ENCODE results near the gene TCN1.
"Not testable (repeated sequence)": the region's sequence is repeated elsewhere in the genome, so short reads cannot be mapped to it uniquely, and the experiment has no call there.

TCN1 gene

DNA sequence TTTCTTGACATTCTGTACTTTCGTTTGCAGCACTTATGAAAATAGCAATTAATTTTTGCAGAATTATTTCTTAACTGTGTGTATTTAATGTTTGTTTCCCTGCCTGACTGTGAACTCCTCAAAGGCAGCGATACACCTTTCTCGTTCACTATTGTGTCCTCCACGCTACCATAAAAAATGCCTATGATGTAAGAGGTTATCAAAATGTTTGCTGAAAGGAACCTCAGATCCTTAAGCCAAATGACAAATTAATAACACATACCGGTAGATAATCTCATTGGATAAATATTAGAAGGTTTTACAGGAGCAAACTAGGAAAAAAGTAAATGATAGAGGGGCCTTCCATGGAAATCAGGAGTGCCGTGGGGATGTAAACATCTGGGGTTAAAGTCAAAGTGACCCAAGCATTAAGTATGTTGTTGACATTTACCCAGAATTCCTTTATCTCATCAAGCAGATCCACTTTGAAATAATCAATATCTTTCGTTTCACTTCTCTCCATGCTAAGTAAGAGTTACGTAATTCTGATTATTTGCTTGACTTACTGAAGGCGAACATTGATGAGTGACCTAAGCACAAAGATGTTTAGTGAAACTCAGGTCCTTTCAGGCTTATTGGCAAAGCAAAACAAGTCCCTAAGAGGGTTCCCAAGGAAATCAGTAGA, 9.7 kb upstream of the TCN1 start:
- TF ChIP-seq POLR2A (IDR thresholded peaks at IDR 0.05; ENCODE audit: low read depth, low read length), result no peak
- FAIRE-seq, result no peak
- DNase-seq (ENCODE audit: insufficient read length, low spot score), result no peak

DNA sequence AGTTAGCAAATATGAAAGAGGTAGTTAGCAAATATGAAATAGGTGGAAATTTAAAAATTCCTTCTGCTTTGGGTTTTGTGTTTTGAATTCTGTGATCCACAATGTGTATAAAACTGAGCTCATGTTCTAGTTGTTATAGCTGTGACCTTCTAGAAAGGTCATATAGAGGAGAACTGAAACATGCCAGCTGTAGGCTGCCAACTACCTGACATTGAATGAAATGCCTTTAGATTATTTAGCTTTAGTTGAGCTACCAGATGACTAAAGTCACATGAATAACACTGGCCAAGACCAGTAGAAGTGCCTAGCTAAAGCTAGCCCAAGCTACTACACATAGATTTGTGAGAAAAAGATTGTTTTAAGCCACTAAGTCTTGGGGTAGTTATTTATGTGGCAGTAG, 5.8 kb upstream of the TCN1 start:
- no peak for DNase-seq (ENCODE audit: insufficient read length, low spot score)
- FAIRE-seq, result no peak
- no peak for TF ChIP-seq POLR2A (IDR thresholded peaks at IDR 0.05; ENCODE audit: low read depth, low read length)

DNA sequence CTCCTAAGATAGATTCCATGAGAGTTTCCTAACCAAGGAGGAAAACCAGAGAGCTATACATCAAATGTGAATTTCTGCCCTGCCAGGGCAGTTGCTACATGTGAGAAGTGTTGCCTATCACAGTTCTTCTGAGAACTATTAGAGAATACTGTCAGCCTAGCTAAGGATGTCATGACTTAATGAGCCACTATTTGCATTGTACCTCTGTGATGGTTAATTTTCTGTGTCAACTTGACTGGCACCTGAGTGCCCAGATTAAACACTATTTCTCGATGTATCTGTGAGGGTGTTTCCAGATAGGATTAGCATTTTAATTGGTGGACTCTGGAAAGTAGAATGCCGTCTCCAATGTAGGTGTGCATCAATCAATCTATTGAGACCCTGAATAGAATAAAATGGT, 1.7 kb upstream of the TCN1 start:
- no peak for FAIRE-seq
- DNase-seq (ENCODE audit: insufficient read length, low spot score), result no peak
- no peak for TF ChIP-seq POLR2A (IDR thresholded peaks at IDR 0.05; ENCODE audit: low read depth, low read length)

DNA sequence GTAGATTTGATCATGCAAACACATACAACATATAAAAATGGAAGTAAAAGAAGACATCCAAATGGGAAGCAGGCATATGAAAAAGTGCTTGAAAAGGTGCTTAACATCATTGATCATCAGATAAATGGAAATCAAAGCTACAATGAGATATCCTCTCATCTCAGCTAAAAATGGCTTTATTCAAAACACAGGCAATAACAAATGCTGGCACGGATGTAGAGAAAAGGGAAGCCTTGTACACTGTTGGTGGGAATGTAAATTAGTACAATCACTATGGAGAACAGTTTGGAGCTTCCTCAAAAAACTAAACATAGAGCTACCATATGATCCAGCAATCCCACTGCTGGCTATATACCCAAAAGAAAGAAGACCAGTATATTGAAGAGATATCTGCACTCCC, 549 bp upstream of the TCN1 start:
- DNase-seq (ENCODE audit: insufficient read length, low spot score) (no peak), FAIRE-seq (no peak)
- no peak for TF ChIP-seq POLR2A (IDR thresholded peaks at IDR 0.05; ENCODE audit: low read depth, low read length)

DNA sequence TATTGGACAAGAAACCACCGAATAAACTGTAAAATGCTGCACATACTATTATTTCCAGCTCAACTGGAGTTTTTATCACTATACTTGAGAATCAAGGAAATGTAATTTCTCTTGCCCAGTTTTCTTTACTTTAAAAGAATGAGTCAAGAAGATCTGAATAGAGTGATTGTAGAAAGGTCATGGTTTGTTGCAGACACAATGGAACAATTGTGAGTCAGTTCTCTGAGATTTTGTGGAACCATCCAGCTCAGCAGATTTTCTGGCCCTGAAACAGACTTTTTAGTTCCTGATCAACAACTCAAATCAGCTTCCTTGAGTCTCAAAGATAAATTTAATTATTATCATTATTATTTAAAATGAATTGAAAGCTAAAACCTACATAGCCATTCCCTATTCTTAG, 1.3 kb downstream of the TCN1 start:
- DNase-seq (ENCODE audit: insufficient read length, low spot score) (no peak), FAIRE-seq (no peak)
- TF ChIP-seq POLR2A (IDR thresholded peaks at IDR 0.05; ENCODE audit: low read depth, low read length), result no peak

DNA sequence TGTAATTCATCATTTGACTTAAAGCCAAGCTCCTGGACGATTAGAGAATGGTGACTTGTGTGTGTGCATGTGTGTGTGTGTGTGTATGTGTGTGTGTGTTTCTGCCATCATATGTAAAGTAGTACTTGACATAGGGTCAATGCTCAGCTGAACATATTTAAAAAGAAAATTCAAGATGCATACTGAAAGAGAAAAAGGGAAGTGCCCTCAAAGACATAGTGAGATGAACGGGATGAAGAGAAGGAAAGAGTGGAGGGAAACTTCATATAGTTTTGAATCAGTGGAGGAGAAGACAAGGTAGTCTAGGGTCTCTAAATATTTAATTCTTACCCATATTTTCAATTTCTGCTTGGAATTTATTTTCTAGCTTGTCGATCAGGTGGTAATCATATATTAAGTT, 4.0 kb downstream of the TCN1 start:
- no peak for TF ChIP-seq POLR2A (IDR thresholded peaks at IDR 0.05; ENCODE audit: low read depth, low read length)
- DNase-seq (ENCODE audit: insufficient read length, low spot score), result no peak
- no peak for FAIRE-seq

DNA sequence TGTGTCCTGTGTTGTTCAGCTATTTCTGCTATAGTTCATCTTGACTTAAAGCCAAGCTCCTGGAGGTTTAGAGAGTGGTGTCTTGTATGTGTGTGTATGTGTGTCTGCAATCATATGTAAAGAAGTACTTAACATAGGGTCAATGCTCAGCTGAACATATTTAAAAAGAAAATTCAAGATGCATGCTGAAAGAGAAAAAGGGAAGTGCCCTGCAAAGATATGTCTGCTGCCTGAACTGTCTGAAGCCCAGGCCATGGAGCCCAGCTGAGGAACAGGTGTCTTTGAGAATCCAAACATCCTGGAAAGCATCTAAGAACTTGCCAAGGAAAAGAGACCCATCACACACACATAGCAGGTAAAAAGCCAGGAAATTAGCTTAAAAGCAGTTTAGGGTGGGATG, 6.6 kb downstream of the TCN1 start:
- DNase-seq (ENCODE audit: insufficient read length, low spot score) (no peak), FAIRE-seq (no peak)
- TF ChIP-seq POLR2A (IDR thresholded peaks at IDR 0.05; ENCODE audit: low read depth, low read length), result no peak

DNA sequence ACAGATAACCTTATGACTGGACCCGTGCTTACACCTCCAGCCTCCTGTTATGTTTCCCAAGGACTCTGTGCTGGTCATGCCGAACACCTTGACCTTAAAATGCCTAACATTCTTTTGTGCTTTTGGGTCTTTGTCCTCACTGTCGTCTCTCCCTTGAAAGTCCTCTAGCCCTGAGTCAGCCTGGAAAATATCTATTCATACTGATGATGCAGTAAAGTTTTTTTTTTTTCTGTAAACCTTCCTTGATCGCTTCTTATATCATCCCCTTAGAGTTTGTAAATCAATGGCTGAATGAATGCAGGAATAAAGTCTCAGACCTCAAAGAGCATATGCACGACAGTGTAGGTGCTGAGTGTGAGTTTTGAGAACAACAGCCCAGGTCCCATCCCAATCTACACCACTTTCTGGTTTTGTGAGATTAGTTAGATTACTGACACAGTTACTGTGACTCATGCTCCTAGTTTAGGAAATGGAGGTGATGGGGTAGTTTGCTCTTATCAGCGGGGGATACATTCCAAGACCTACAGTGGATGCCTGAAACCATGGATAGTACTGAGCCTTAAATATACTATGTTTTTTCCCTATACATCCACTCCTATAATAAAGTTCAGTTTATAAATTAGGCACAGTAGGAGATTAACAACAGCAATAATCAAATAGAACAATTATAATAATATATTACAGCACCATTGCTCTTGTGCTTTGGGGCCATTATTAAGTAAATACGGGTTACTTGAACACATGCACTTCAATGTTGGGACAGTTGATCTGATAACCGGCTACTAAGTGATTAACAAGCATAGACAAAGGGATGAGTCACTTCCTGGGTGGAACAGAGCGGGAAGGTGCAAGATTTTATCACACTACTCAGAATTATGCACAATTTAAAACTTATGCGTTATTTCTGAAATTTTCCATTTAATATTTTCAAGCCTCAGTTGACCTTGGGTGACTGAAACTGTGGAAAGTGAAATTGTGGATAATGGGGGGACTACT, 8.6 kb downstream of the TCN1 start:
- FAIRE-seq (peak; percentile 55), DNase-seq (ENCODE audit: insufficient read length, low spot score) (no peak)
- no peak for TF ChIP-seq POLR2A (IDR thresholded peaks at IDR 0.05; ENCODE audit: low read depth, low read length)

DNA sequence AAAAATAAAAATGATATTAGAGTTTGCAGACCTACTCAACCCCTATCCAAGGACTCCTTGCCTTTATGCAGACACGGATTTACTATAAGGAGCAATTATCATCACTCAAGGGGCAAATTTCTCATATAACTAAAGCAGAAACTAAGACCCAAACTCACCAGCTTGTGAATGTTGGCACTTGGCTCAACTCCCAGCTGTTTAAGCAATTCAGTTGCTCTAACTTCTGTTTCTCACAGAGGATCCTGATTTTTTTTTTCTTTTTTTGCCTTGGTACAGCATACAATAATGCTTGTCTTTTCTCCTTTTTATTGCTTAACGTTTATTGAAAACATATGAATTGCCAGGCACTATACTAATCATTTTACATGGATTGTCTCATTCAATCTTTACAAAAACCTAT, 11.4 kb downstream of the TCN1 start:
- no peak for TF ChIP-seq POLR2A (IDR thresholded peaks at IDR 0.05; ENCODE audit: low read depth, low read length)
- DNase-seq (ENCODE audit: insufficient read length, low spot score), result no peak
- FAIRE-seq, result no peak

DNA sequence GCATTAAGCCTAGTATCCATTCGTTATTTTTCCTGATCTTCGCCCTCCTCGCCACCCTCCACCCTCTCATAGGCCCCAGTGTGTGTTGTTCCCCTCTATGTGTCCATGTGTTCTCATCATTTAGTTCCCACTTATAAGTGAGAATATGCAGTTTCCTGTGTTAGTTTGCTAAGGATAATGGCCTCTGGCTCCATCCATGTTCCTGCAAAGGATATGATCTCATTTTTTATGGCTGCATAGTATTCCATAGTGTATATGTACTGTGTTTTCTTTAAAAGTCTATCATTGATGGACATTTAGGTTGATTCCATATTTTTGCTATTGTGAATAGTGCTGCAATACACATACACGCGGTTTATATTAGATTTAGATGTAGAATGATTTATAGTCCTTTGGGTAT, 14.9 kb downstream of the TCN1 start:
- not testable (repeated sequence) for DNase-seq (ENCODE audit: insufficient read length, low spot score); FAIRE-seq

DNA sequence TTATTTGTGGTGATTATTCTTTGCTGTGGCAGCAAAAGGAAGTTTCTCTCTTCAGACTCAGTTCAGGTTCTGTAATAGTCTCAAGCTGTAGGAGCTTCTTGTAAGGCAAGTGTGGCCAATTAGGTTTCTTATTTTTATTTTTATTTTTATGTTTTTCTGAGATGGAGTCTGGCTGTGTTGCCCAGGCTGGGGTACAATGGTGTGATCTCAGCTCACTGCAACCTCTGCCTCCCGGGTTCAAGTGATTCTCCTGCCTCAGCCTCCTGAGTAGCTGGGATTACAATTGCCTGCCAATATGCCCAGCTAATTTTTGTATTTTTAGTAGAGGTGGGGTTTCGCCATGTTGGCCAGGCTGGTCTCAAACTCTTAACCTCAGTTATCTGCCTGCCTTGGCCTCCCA, 16.7 kb downstream of the TCN1 start:
- not testable (repeated sequence) for FAIRE-seq; DNase-seq (ENCODE audit: insufficient read length, low spot score)

DNA sequence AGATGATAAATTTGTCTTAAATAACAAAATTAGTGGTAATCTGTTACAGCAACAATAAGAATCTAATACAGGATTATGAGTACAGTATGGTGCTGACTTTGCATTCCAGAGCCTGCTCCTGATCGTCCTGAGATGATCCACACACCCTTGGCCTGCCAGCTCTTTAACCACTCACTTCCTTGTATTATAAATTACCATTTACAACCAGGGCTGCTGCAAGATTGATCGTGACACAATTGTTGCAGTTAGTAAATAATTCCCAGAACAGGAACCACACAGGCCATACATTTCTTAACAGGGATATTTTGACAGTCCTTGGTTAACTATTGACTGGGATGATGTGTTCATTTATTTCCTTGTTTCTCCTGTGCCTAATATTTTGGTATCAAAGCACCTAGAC, 17.2 kb downstream of the TCN1 start:
- FAIRE-seq (no peak), DNase-seq (ENCODE audit: insufficient read length, low spot score) (no peak)
- no peak for TF ChIP-seq POLR2A (IDR thresholded peaks at IDR 0.05; ENCODE audit: low read depth, low read length)

DNA sequence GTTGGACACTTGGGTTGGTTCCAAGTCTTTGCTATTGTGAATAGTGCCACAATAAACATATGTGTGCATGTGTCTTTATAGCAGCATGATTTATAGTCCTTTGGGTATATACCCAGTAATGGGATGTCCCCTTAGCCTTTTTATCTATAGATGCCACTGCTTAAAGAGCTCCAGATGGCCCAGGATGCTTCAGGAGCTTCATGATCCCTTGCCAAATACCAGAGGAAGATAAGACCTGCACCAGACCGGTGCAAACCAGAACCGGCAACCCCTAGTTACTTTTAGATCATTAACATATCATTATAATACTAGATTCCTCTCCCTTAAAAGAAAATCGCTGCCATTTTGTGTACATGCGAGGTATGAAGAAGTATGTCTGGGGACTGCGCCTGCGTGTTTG, 17.8 kb downstream of the TCN1 start:
- FAIRE-seq; DNase-seq (ENCODE audit: insufficient read length, low spot score): not testable (repeated sequence)

DNA sequence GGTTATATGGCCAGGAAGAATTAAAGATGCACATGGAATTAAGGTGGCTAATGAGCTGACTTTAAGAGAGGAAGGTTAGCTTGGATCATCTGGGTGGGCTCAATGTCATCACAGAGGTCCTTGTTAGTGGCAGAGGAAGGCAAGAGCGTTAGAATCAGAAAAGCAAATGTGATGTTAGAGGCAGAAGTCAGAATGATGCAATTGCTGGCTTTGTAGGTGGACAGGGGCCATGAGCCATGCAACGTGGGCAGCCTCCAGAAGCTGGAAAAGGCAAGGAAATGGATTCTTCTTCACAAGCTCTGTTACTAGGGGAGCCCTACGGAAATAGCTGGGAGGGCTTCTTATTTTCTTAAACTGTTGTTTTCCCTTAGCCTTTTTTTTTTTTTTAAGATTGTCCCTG, 18.7 kb downstream of the TCN1 start:
- no peak for TF ChIP-seq POLR2A (IDR thresholded peaks at IDR 0.05; ENCODE audit: low read depth, low read length)
- no peak for DNase-seq (ENCODE audit: insufficient read length, low spot score)
- FAIRE-seq, result no peak

DNA sequence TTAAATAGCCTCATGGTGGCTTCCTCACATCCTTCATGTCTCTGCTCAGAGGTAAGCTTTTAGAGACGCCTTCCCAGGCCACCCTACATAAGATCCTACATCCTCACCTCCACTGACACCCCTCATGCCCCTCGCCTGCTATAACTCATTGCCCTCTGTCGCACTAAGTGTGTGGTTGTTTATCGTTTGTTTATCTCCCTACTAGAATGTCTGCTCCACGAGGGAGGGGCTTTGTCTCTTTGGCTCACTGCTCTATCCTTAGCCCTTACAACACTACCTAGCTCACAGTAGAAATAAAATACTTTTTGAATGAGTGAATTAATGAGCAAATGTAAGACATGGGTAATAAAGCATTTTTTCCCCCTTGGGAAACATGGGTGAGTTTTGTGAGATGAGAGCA, 19.7 kb downstream of the TCN1 start:
- no peak for FAIRE-seq
- no peak for DNase-seq (ENCODE audit: insufficient read length, low spot score)
- TF ChIP-seq POLR2A (IDR thresholded peaks at IDR 0.05; ENCODE audit: low read depth, low read length), result no peak

All from H54 (cell line).